Caki2 (cell line): ENCODE data around the gene PEX14. TPM values are rescaled to one million over a fixed set of nuclear protein-coding genes. Genes with fewer than 3 reads are reported as not detected.

Source experiments
- DNase-seq: peaks from one replicate; pipeline ENCODE4 v3.0.0-alpha.2; 2015; ENCODE audit warnings: low read depth
- in situ Hi-C: cut with HindIII; loops from 2 replicates; pipeline ENCODE4 v1.10.0; 2016; ENCODE audit warnings: low sequenced_read_pairs, low pct_unique_long_range_greater_than_20kb, mixed read lengths
- total RNA-seq: library from RNA; depleted of rRNA; stranded (reverse); fragments of >200 nt; shearing (Covaris generic); gene quantifications from 2 replicates; pipeline ENCODE4 v1.2.3, GENCODE V29; 2014; ENCODE audit warnings: low replicate concordance; rRNA removed

The PEX14 gene
- total RNA-seq, 1 experiment from 2014 or later = 24.9 TPM

DNA sequence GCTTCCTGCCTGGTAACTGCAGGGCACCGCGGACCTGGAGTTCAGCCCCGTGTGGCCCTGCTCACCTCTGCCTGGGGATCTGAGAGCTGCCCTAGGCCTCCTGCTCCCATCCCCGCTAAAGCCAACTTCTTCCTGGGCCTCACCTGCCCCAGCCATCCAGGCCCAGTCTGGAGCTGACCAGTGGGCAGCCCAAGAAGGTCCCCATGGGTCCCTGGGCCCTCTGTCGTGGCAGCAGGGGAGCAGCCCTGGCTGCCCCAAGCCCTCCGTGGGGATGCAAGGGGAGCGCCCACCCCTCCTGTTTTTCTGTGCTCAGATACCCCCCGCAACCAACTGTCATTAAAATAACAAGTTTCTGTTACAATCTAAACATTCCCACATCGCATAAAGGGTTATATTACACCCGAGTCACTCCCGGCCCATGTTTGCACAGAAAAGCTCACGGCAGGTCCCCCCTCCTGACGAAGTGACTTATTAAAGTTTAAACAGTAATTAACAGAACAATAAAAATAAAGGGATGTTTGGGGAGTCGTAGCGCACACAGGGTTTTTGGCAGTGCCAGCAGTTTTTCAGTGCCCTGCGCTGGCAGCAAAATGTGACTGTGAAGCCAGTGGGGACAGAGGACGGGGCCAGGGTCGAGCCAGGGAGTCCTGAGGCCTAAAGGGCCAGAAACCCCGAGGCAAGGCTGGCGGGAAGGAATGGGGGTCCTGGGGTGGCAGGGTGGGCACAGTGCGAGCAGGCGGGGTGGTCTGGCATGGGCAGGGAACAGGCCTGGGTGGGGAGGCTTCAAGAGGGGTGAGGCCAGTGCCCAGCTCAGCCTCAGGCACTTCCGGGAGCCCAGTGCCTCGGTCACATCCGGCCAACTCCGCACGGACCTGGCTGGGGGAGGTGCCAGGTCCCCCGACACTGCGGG lies 200.2 kb downstream of the PEX14 start:
- in situ Hi-C loops = no loop called here
- DNase-seq = no peak

- in situ Hi-C loops = no loop called here
- no peak for DNase-seq
These were observed 201.1 kb downstream of the PEX14 start for GRCh38 chr1:10675813-10676212.

DNA sequence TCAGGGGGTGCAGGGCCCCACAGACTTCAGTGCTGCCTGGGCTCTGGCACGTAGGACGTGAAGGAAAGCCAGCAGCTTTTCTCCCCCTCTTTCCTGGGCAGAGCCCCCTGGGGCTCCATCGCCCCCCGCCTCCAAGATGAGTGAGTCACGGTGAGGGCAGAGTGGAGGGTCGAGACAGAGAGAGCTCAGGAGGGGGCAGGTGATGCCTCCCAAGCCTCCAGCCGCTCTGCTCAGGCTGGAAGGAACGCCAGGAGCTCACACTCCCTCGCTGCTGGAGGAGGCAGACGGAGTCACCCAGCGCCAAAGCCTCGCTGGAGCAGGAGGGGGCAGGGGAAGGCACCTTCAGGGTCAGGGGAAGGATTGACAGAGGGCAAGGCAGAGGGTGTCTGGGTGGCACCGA lies 202.2 kb downstream of the PEX14 start:
- in situ Hi-C loops = no loop called here
- DNase-seq = no peak

GRCh38 chr1:10677491-10678391 lies 203.0 kb downstream of the PEX14 start:
- no peak for DNase-seq
- in situ Hi-C loops = no loop called here

- in situ Hi-C loops = no loop called here
- no peak for DNase-seq
These were observed 203.7 kb downstream of the PEX14 start for GRCh38 chr1:10678402-10678801.

DNA sequence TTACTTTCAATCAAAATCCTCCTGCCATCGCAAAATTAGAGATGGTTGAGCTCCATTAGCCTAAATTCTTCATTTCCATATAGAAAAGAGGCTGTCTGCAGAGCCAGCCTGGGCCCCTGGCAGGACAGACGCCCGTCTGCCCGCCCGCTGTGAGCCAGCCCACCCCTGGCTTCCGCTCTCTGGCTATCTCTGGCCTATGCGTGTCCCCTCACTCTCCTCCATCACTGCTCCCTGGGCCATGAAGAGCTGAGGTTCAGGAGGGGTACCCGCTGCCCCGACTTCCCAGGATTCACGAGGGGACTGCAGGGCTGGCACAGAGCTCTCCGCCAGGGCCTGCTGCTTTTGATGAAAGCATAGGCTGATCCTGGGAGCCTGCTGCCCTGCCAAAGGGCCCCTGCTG lies 204.1 kb downstream of the PEX14 start:
- in situ Hi-C loops = no loop called here
- no peak for DNase-seq

- DNase-seq = peak; percentile 34
- in situ Hi-C loops = no loop called here
These were observed 204.9 kb downstream of the PEX14 start for GRCh38 chr1:10679496-10680220.

Other genes with a start within 250 kb of the PEX14 start
- 608 and 700 TPM in 2 replicates for gene PGD, start 75.9 kb upstream of the PEX14 start, total RNA-seq
- gene CENPS, start 44.5 kb upstream of the PEX14 start, total RNA-seq = 39.8 and 45.0 TPM in 2 replicates
- 0.61 TPM in 1 of 2 replicates, not detected in the other for gene CORT, start 24.9 kb upstream of the PEX14 start, total RNA-seq
- 31.8 and 31.9 TPM in 2 replicates for gene DFFA, start 2.4 kb upstream of the PEX14 start, total RNA-seq